ENCODE results near the gene USP38. TPM values are rescaled to one million over a fixed set of nuclear protein-coding genes. Genes with fewer than 3 reads are reported as not detected.

Gene USP38
- total RNA-seq, 1 donor from 2014 or later, result 19.8 TPM

DNA sequence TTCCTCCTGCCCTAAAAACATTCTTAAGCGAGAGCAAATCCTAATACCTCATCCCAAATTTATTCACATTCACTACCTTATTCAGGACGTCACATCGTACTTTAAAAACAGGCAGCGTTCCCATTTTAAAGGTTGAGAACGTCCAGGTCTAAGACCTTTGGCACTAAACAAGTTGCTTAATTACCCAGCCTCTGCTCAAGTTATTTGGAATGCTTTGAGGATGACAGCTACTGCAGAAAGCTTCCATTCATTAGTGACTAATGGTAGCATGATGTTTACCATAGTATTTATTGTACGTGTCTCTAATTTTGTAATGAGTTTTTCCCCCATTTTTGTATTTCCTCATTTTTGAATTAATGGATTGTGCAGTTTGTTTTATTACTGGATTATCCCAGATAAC is 1.5 kb downstream of the USP38 start:
- Histone ChIP-seq H3K9me3 (replicated peaks) (no peaks in the 10 kb centered on the region), H3K4me3 (peak overlapping the region; percentile 90), H3K36me3 (peaks cover 28% of the 10 kb centered on the region), H3K27ac (replicated peaks) (peak overlapping the region; percentile 93), H3K27me3 (ENCODE audit: low read depth) (no peaks in the 10 kb centered on the region), H3K4me1 (peaks cover 83% of the 10 kb centered on the region)
- no peak for DNase-seq
- TF ChIP-seq, protein P1, sequence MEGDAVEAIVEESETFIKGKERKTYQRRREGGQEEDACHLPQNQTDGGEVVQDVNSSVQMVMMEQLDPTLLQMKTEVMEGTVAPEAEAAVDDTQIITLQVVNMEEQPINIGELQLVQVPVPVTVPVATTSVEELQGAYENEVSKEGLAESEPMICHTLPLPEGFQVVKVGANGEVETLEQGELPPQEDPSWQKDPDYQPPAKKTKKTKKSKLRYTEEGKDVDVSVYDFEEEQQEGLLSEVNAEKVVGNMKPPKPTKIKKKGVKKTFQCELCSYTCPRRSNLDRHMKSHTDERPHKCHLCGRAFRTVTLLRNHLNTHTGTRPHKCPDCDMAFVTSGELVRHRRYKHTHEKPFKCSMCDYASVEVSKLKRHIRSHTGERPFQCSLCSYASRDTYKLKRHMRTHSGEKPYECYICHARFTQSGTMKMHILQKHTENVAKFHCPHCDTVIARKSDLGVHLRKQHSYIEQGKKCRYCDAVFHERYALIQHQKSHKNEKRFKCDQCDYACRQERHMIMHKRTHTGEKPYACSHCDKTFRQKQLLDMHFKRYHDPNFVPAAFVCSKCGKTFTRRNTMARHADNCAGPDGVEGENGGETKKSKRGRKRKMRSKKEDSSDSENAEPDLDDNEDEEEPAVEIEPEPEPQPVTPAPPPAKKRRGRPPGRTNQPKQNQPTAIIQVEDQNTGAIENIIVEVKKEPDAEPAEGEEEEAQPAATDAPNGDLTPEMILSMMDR (IDR thresholded peaks at IDR 0.05; ENCODE audit: borderline replicate concordance), result no peak
- intact Hi-C loops (cut with micrococcal nuclease), result no loop called here

DNA sequence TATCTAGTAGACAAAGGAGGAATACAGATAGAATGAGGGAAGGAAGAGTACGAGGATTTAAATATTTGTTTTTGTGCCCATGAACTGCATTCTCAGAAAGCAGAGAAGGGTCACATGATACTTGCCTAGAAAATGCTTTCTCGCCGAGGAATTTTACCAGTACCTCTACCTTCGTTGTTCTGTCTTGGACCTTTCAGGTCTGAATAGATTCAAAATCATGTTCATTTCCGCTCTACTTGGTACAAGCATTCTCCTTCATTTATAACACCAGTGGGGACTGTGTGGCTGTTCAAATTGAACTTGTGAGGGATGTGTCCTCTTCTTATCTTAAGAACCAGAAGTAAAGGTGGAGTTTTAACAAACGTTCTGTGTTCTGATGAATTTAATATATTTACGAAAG is 1.9 kb downstream of the USP38 start:
- H3K4me1 ChIP-seq, result peaks cover 87% of the 10 kb centered on the region
- H3K27ac ChIP-seq (replicated peaks), result peak overlapping the region; percentile 93
- TF ChIP-seq, protein P1 (IDR thresholded peaks at IDR 0.05; ENCODE audit: borderline replicate concordance), result no peak
- intact Hi-C loops (cut with micrococcal nuclease), result no loop called here
- peaks cover 32% of the 10 kb centered on the region for H3K36me3 ChIP-seq
- H3K4me3 ChIP-seq, result peak overlapping the region; percentile 90
- DNase-seq, result no peak
- no peaks in the 10 kb centered on the region for H3K9me3 ChIP-seq (replicated peaks)
- no peaks in the 10 kb centered on the region for H3K27me3 ChIP-seq (ENCODE audit: low read depth)

DNA sequence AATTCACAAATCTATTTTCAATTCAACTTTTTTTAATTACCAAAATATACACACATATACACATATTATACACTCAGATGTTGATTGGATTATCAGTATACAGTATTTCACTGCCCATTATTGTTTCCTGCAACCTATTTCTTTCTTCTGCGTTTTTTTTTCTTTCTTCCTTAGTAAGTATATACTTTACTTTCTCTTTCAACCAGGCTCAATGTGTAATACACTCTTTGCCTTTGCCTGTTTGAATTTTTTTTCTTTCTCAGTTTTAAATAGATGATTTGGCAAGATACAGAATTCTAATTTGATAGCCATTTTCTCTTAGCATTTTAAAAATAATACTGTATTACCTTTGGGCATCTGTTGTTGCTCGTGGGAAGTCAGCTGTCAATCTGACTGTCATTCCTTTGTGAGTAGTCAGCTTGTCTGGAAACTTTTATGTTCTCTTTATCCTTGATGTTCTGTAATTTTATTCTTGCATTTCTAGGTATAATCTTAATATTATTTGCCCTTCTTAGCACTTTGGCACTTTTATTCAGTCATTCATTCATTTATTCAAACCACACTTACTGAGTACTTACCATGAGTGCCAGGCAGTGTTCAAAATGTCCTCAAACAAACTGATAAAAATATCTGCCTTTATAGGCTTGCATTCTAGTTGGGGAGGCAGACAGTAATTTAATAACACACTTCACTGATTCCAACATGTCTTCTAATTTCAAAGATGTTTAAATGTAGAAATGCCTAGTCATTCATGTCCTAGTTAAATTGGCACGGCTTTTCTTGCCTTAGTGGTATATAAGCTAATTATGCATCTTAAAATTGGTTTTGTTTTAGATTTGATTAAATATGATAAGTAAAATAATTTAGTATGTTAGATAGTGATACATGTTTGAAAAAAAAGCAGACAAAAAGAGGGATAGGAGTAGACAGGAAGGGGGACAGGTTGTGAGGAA is 3.7 kb downstream of the USP38 start:
- intact Hi-C loops (cut with micrococcal nuclease), result no loop called here
- DNase-seq, result no peak
- Histone ChIP-seq H3K27me3 (ENCODE audit: low read depth) (no peaks in the 10 kb centered on the region), H3K4me3 (peak overlapping the region; percentile 90), H3K9me3 (replicated peaks) (no peaks in the 10 kb centered on the region), H3K36me3 (peaks cover 48% of the 10 kb centered on the region), H3K4me1 (peaks cover 94% of the 10 kb centered on the region), H3K27ac (replicated peaks) (peak overlapping the region; percentile 28)
- TF ChIP-seq, protein P1 (IDR thresholded peaks at IDR 0.05; ENCODE audit: borderline replicate concordance), result no peak

DNA sequence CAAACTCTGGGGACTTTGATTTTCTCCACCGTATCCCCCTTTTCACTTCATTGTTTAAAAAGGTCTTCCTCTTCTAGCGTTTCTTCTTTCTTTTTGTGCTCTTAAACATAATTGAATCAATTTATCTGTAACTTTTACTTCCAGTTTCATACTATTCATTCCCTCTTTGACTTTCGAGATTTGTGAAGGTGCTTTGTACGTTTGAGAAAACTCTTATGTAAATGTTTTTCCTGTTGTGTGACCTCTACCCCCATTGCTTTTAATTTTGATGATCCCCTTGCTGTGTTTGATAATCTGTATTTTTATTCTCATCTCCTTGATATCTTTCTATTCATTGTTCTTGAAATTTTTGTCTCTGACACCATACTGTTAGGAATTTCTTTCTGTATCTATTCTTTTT is 4.8 kb downstream of the USP38 start:
- TF ChIP-seq, protein P1 (IDR thresholded peaks at IDR 0.05; ENCODE audit: borderline replicate concordance), result no peak
- Histone ChIP-seq H3K36me3 (peaks cover 54% of the 10 kb centered on the region), H3K4me1 (peaks cover 84% of the 10 kb centered on the region), H3K9me3 (replicated peaks) (no peaks in the 10 kb centered on the region), H3K27me3 (ENCODE audit: low read depth) (no peaks in the 10 kb centered on the region), H3K4me3 (peak overlapping the region; percentile 90), H3K27ac (replicated peaks) (peak overlapping the region; percentile 19)
- intact Hi-C loops (cut with micrococcal nuclease), result no loop called here
- no peak for DNase-seq

DNA sequence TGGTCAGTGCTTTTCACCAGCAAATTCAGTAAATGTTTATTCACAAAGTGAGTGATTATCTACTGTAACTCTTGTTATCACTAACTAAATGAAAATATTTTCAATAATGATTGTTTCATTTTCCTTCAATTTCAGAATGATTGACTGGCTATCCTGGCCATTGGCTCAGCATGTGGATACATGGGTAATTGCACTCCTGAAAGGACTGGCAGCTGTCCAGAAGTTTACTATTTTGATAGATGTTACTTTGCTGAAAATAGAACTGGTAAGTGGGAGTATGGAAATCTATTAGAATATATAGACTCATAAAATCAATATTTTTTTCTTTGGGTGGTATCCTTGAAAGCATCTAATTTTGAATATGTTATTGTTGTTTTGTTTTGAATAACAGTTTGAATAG is 10.9 kb downstream of the USP38 start:
- TF ChIP-seq, protein P1 (IDR thresholded peaks at IDR 0.05; ENCODE audit: borderline replicate concordance), result no peak
- H3K4me1 ChIP-seq, result peaks cover 49% of the 10 kb centered on the region
- H3K4me3 ChIP-seq, result no peak overlapping the region
- H3K9me3 ChIP-seq (replicated peaks), result no peaks in the 10 kb centered on the region
- H3K27ac ChIP-seq (replicated peaks), result peak overlapping the region; percentile 47
- DNase-seq, result no peak
- intact Hi-C loops (cut with micrococcal nuclease), result no loop called here
- peaks cover 84% of the 10 kb centered on the region for H3K36me3 ChIP-seq
- no peaks in the 10 kb centered on the region for H3K27me3 ChIP-seq (ENCODE audit: low read depth)
